ENCODE measurements around the gene RTN4IP1.

The RTN4IP1 gene

DNA sequence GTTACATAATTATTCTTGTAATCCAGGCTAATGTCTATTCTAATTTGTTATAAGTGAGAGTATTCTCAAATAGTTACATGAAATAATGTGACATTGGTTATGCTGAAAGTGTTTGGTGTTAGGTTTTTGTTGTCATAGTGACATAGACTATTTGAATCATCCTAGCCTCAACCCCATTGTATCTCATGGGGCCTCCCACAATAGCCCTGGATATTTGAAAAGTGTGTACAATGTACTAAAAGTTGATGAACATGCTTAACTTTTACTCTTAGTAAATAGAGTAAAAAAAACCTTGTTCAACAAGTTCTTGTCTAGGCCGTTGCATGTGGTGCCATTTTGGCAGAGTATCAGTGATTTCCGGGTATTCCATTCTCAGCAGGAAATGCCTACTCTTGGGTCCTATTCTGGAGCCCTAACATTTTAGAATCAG lies 83.0 kb downstream of the RTN4IP1 start:
- DNase-seq = no peak

DNA sequence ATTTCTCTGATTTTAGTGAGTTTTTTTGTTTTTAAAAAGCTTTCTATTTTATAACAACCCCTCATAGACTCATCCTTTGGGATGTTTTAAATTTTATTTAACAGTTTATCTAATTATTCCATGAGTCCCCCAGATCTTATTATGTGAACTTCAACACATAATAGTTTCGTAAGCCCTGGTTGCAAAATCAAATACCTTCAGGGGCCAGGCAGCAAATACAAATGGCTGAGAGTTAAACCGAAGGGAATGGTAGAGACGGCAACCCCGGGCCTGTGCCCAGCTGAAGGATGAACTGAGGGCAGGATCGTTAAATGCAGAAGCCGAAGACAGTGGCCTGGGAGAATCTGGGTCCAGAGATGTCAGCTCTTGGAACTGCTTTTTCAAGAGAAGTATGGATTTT lies 88.4 kb downstream of the RTN4IP1 start:
- no peak for DNase-seq

DNA sequence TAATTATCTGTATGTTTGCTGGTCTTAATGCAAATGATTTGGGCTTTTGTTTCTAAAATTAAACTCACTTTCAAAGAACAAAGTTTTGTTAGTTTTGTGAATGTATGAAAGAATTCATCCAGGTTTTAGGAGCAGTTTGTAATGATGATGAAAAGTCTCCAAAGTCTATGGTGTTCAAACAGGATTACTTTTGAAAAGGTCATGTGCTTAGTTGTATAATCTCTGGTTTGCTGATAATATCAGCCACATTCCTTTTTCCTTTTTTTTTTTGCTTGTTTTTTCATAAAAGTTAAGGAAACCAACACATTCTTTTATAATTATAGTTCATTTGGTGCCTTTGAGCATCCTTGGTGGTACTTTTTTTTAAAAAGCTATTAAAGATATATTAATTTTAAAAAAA lies 88.9 kb downstream of the RTN4IP1 start:
- no peak for DNase-seq

DNA sequence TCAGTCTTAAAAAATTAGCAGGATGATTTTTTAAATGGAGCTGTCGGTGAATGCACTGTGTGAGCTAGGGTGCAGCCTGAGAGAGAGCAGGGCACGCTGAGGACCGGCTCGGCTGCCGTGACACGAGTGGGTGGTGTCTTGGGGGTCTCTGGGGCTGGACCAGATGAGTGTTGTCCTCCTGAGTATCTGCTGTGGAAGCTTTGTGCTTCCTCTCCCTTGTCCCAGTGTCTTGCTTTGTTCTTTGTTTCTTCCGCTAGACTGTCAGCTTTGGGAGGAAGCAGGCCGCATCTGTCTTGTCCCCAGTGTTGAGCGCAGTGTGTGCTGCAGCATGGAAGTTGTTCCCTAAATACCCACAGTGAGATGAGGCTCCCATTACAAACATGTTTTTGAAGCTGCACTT lies 89.4 kb downstream of the RTN4IP1 start:
- DNase-seq = no peak

DNA sequence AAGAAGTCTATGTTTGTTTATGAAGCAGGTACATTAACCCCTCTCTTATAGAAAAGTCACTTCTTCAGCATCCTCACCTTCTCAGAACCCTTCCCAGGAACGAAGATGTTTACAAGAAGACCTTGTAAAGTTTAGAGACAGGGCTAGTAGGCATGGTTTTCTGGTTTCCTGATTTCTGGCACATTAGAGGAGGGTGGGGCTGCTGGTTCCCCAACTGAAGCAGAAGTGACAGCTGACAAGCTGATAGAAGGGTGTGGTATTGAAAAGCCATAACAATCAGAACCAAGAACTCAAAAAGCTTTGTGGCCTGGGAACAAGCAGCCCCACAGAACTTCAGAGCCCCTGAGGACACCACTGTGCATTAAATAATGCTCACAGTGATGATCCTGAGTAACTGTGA lies 91.2 kb downstream of the RTN4IP1 start:
- no peak for DNase-seq

DNA sequence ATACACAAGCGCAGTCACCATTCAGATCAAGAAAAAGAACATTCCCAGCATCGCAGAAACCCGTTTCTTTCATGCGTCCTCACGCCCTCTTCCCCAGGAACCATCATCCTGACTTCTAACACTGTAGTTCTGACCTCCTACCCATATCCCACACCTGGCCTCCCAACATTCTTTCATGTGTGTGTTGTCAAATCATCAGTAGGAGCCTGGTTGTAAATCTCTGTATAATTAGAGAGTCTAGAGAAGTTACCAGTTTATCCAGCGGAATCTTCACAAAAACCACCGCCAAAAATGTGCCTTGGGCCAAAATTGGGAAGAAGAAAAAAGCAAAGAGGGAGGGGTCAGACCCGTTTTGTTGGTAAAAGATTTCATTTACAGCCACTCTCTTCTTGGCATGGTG lies 91.6 kb downstream of the RTN4IP1 start:
- no peak for DNase-seq

DNA sequence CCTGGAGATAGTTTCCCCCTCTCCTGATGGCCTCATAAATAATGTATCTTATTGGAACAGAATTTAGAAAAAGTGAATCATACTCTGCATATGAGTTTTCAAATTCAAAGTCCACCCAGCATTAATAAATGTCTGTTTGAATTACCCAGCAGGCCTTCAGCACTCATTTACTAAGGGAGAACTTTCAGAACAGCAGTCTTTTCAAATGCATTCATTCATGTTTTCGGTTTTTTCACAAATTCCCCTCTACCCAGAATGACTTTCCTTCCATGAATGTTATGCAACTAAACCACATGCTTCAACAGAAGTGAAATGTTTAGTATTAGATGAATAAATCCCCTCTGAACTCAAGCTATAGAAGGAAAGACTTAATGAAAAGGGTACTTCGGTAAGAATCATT lies 92.4 kb downstream of the RTN4IP1 start:
- no peak for DNase-seq

DNA sequence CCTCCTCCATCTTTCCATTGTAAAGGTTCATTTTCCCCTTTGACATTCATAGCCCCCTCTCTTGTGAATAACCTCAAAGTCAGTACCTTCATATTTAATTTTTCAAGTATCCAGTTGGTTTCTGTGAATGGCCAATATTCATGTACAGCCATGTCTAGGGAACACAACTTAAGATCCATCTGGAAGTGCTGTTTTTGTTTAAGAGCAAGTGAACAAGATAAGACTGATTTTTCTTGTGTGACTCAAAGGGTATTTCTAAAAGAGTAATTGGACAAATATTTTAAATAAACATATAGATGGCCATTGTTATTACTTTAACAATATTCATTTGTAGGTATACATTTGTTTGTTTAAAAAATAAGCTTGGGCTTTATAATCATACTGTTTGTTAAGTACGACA lies 92.9 kb downstream of the RTN4IP1 start:
- DNase-seq = no peak

DNA sequence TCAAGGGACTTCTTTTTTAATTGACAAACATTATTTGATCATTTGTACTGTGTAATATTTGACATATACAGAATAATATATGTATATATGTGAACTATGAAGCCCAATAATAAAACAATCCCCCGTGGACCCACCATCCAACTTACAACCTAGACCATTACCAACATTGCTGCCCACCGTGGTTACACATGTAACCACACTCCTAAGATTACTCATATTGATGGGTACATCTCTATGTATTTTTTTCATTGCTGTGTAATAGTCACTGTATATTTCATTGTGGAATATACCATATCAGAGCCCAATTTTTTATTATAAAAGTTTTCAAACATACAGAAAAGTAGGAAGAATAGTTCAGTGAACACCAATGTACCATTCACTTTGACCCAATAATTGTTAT lies 94.3 kb downstream of the RTN4IP1 start:
- DNase-seq = no peak

DNA sequence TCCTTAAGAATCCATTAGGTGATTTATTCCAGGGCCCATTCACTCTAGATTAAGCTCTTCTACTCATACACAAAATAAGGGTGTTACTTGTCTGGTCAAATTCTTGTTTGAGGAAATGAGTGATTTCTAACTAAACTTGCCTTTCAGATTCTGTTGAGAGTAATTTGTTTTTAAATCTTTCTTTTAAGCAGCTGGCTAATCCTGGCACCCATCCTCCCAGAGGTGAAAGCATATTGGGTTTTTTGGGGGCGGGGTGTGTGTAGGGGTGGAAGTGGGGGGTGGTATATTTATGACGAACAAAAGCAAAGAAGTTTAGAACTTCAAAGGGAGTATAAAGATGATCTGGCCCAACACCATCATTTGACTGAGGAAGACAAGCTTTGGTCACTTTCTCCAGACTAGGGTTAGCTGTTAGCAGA lies 94.7 kb downstream of the RTN4IP1 start:
- no peak for DNase-seq

DNA sequence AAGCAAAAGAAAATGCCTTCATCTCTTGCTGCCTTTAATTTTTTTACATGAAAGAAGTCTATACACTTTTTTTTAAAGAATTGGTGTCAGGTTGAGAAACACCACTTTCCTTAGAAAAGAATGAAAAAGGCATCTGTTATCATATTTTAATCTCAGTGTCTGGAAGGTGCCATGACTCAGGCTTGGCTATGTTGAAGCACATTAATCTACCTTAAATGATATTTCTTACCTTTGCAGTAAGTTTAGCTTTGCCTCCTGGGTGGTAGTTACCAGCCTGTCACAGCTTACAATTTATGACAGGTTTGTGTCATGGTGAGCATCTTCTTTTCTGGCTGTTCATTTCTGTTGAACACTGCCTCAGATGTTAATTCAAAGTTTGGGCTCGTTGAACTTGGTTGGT lies 95.3 kb downstream of the RTN4IP1 start:
- DNase-seq = no peak

DNA sequence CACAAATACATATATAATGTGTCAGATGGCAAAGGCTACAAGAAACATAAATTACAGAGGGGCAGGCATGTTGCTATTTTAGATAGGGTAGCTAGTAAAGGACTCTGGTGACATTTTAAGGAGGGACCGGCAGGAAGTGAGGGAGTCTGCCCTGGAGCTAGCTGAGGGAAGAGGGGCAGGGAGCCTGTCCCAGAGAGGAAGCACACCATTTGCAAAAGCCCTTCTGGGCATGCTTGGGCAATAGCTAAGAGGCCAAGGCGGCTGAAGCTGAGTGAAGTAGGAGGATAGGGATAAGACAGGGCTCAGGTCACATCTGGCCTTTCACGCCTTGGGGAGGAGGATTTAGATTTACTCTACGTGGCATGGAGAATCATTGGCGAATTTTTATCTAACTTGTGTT lies 96.2 kb downstream of the RTN4IP1 start:
- no peak for DNase-seq

DNA sequence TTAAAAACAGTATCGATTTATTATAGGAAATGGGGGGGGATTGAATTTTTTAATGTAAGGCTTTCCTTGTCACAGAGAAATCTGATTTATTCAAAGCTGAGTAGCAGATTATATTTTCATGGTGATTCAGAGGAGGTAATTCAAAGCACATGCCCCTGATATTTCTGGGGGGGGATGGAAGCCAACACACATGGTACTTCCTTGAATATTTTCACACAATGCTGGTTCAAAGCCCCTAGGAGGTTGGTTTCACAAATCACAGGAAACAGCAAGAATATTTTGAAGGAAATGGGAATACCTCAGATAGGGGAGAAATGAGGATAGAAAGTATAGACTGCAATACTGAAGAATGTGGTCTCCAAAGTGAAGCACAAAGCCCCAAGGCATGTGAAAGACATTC lies 98.8 kb downstream of the RTN4IP1 start:
- DNase-seq = no peak

DNA sequence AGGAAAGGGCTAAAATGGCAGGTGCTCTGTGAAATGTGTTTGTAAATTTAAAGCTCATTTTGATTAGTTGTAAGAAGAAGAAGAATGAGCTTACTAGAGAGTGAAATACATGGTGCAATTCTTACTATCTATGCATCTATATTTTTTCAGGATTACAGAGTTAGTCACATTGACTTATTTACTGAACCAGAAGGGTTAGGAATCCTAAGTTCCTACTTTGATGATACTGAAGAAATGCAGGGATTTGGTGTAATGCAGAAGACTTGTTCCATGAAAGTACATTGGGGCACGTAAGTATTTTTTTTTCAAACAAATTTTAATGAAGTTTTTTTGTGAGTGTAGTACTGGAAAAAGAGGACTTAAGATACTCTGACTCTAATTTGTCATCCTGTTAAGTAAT lies 99.3 kb downstream of the RTN4IP1 start:
- no peak for DNase-seq

DNA sequence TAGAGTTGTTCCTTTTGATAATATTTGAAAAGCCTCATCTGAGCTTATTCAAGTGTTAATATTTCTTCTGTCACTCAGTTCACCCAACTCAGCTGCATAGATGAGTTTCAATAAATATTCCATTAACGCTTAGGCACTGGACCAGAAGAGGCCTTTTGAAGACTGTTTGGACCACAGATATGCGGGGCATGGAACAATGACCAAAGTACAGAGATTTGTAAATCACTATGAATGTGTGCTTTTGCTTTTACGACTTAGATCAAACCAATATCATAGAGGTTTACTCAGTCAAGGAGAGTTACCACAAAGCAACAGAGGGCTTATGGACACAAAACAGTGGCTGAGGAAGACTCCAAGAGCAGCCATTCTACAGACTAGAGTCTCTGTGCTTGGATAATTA lies 99.9 kb downstream of the RTN4IP1 start:
- no peak for DNase-seq

DNA sequence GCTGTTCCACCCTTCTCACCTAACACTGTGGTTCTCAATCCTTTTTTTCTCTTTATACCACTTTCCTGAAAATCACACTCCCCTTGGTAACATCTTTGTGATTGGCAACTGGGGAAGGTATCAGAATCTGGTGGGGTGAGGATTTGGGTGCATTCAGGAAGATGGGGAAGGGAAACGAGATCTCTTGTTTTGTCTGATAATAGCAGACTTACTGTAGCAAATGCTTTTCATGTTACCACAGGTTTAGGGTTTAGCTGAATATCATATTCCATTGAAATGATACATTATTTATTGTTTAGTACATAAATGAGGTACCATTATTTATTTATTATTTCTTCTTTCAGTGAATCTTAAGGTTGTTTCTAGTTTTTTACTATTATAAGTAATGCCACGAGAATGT lies 100.8 kb downstream of the RTN4IP1 start:
- no peak for DNase-seq

DNA sequence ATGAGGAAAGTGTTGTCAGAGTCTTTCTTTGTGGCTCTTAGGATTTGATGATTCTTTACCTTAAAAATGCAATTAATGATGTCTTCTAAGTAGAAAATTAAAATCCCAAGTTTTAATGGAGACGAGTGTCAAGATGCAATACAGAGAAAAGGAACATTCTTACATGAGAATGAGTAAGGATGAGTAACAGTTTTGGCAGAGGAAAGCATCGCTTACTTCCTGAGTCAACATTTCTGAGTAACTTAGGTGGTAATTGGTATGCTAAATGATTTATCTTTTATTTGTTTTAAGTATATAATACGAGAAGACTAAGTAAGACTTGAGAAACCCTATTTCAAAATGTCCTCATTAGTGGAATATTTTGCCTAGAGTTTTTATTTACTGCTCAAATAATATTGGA lies 101.3 kb downstream of the RTN4IP1 start:
- DNase-seq = no peak

DNA sequence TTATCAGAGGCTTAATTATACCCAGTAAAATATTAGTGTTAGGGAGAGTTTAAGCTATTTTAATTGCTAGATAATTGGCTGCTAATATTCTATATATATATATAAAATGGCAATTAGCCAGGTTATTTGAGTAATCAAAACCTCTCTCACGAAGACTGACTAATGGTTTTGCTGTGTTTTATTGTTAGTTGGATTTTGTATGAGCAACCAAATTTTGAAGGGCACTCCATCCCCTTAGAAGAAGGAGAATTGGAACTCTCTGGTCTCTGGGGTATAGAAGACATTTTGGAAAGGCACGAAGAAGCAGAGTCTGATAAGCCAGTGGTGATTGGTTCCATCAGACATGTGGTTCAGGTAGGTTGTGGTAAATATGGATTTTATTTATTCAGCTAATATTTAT lies 102.2 kb downstream of the RTN4IP1 start:
- DNase-seq = no peak

DNA sequence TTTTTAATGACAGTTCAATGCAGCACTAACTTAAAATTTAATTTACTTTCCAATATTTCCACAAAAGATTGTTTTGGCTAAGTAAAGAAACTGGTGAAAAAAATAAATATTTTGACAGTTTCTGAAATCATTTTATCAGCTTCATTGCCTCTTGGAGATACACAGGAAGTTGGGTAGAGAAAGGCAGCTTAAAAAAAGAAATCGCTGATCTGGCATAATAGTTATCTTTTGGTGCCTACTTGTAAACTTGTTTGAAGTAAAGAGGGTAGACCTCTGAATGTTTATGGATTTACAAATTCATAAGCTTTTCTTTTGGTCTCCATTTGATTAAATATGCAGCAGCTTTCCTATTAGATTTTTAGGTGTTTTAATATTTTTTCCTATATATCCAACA lies 103.4 kb downstream of the RTN4IP1 start:
- DNase-seq = no peak

DNA sequence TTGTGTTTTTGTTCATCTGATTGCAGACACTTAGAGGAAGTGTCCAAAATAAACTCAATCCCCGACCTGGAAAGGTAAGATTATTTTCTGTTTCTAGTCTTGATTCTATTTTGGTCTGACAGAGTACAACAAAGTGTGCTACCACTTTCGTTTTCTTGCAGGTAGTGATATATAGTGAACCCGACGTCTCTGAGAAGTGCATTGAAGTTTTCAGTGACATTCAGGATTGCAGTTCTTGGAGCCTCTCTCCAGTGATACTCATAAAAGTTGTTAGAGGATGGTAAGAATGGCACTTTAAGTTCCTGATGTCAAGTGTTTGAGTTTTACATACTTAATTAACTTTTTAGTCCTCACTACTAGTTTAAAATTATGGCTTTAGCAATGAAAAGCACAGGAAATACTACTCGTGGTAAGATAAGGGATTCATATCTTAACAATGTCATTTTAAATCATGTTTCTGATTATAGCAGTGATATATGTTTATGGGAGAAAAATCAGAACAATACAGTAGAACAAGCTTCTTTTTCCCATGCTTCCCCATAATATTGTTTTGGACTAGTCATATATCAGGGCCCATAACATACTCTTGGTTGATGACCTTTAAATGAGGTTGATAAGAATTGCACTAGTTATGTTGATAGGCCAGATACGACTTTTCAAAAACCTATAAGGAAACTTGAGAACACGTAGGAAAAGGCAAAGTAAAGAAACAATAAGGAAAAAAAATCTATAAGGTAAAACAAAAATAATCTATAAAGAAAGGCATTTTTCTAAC lies 104.0 kb downstream of the RTN4IP1 start:
- no peak for DNase-seq

DNA sequence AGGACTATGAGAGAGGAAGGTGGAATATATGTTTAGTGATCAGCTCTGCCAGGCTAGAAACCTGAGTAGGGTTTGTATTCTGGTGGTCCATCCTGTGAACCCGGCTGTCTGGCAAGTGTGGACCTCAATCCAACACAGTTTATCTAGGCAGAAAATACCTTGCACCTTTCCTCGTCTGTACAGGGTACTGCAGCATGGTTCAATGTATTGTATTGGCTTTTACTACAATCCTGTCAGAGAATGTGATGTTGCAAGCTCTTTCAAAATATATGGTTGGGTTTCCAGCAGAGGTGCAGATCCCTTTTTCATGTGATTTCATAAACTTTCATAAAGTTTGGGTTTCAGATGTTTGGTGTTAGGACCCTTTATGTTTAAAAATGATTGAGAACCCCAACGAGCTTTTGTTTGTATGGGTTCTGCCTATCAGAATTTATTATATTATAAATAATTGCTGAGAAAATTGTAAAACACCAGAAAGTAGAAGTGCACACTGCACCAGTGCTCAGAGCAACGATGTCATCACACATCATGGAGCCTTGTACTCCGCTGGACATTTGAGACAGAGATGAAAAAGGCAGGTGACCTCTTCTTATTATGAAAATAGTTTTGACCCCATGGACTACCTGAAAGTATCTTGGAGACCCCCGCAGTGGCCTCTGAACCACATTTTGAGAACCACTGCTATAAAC lies 106.6 kb downstream of the RTN4IP1 start:
- no peak for DNase-seq
